Measurements from ENCODE around the gene PAIP1.
"Not testable (repeated sequence)": the region's sequence is repeated elsewhere in the genome, so short reads cannot be mapped to it uniquely, and the experiment has no call there.

Gene PAIP1

GRCh38 chr5:43589310-43589709, 32.4 kb upstream of the PAIP1 start:
- no peaks in the 10 kb centered on the region for H3K36me3 ChIP-seq (ENCODE audit: control insufficient read depth in 2 of 2, insufficient read depth in 2 of 2, low read length in 2 of 2)
- H3K9ac ChIP-seq (ENCODE audit: low read depth in 1 of 2, low read length in 2 of 2): no peak overlapping the region
- H3K27me3 ChIP-seq (ENCODE audit: control insufficient read depth in 2 of 2, insufficient read depth in 2 of 2, low read length in 2 of 2): no peaks in the 10 kb centered on the region
- no peaks in the 10 kb centered on the region for H3K4me1 ChIP-seq (ENCODE audit: control insufficient read depth in 2 of 2, insufficient read depth in 2 of 2, low read length in 2 of 2)
- no peak overlapping the region for H3K4me3 ChIP-seq (ENCODE audit: low read length in 2 of 2)
- no peak overlapping the region for H3K27ac ChIP-seq (ENCODE audit: low read depth in 2 of 2, low read length in 2 of 2)
- no peaks in the 10 kb centered on the region for H3K9me3 ChIP-seq (ENCODE audit: control insufficient read depth in 2 of 2, low read length in 2 of 2)

GRCh38 chr5:43588842-43589241, 32.0 kb upstream of the PAIP1 start:
- H3K4me1 ChIP-seq (ENCODE audit: control insufficient read depth in 2 of 2, insufficient read depth in 2 of 2, low read length in 2 of 2): no peaks in the 10 kb centered on the region
- H3K9ac ChIP-seq (ENCODE audit: low read depth in 1 of 2, low read length in 2 of 2): no peak overlapping the region
- H3K9me3 ChIP-seq (ENCODE audit: control insufficient read depth in 2 of 2, low read length in 2 of 2): no peaks in the 10 kb centered on the region
- H3K27me3 ChIP-seq (ENCODE audit: control insufficient read depth in 2 of 2, insufficient read depth in 2 of 2, low read length in 2 of 2): no peaks in the 10 kb centered on the region
- H3K4me3 ChIP-seq (ENCODE audit: low read length in 2 of 2): no peak overlapping the region
- H3K36me3 ChIP-seq (ENCODE audit: control insufficient read depth in 2 of 2, insufficient read depth in 2 of 2, low read length in 2 of 2): no peaks in the 10 kb centered on the region
- no peak overlapping the region for H3K27ac ChIP-seq (ENCODE audit: low read depth in 2 of 2, low read length in 2 of 2)

- Histone ChIP-seq H3K9me3 (ENCODE audit: control insufficient read depth in 2 of 2, low read length in 2 of 2) (no peaks in the 10 kb centered on the region), H3K27me3 (ENCODE audit: control insufficient read depth in 2 of 2, insufficient read depth in 2 of 2, low read length in 2 of 2) (no peaks in the 10 kb centered on the region), H3K9ac (ENCODE audit: low read depth in 1 of 2, low read length in 2 of 2) (no peak overlapping the region), H3K27ac (ENCODE audit: low read depth in 2 of 2, low read length in 2 of 2) (no peak overlapping the region), H3K4me3 (ENCODE audit: low read length in 2 of 2) (no peak overlapping the region), H3K4me1 (ENCODE audit: control insufficient read depth in 2 of 2, insufficient read depth in 2 of 2, low read length in 2 of 2) (no peaks in the 10 kb centered on the region), H3K36me3 (ENCODE audit: control insufficient read depth in 2 of 2, insufficient read depth in 2 of 2, low read length in 2 of 2) (no peaks in the 10 kb centered on the region)
Observed at GRCh38 chr5:43584166-43584699, 27.4 kb upstream of the PAIP1 start.

DNA sequence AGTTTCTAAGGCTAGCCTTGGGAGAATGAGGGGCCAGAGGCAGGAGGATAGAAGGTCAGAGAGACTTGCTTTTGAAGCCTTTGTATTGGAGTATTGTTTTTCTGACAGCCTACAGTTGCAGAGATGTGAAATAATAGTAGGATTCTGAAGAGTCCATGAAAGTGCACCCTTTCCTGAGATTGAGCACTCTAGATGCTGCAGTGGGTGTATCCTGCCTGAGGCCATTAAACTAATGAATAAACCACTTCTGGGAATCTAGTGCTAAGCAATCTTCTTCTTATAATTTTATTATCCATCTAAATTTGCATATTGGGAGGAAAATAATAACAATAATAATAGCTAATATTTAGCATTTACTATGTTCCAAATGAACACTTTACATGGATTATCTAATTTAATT, 26.8 kb upstream of the PAIP1 start:
- Histone ChIP-seq H3K27ac (ENCODE audit: low read depth in 2 of 2, low read length in 2 of 2) (no peak overlapping the region), H3K9ac (ENCODE audit: low read depth in 1 of 2, low read length in 2 of 2) (no peak overlapping the region), H3K27me3 (ENCODE audit: control insufficient read depth in 2 of 2, insufficient read depth in 2 of 2, low read length in 2 of 2) (no peaks in the 10 kb centered on the region), H3K4me1 (ENCODE audit: control insufficient read depth in 2 of 2, insufficient read depth in 2 of 2, low read length in 2 of 2) (no peaks in the 10 kb centered on the region), H3K4me3 (ENCODE audit: low read length in 2 of 2) (no peak overlapping the region), H3K36me3 (ENCODE audit: control insufficient read depth in 2 of 2, insufficient read depth in 2 of 2, low read length in 2 of 2) (no peaks in the 10 kb centered on the region), H3K9me3 (ENCODE audit: control insufficient read depth in 2 of 2, low read length in 2 of 2) (no peaks in the 10 kb centered on the region)

- no peaks in the 10 kb centered on the region for H3K27me3 ChIP-seq (ENCODE audit: control insufficient read depth in 2 of 2, insufficient read depth in 2 of 2, low read length in 2 of 2)
- no peak overlapping the region for H3K27ac ChIP-seq (ENCODE audit: low read depth in 2 of 2, low read length in 2 of 2)
- H3K9ac ChIP-seq (ENCODE audit: low read depth in 1 of 2, low read length in 2 of 2): no peak overlapping the region
- no peak overlapping the region for H3K4me3 ChIP-seq (ENCODE audit: low read length in 2 of 2)
- no peaks in the 10 kb centered on the region for H3K36me3 ChIP-seq (ENCODE audit: control insufficient read depth in 2 of 2, insufficient read depth in 2 of 2, low read length in 2 of 2)
- no peaks in the 10 kb centered on the region for H3K4me1 ChIP-seq (ENCODE audit: control insufficient read depth in 2 of 2, insufficient read depth in 2 of 2, low read length in 2 of 2)
- H3K9me3 ChIP-seq (ENCODE audit: control insufficient read depth in 2 of 2, low read length in 2 of 2): no peaks in the 10 kb centered on the region
Observed at GRCh38 chr5:43582082-43583005, 25.5 kb upstream of the PAIP1 start.

- Histone ChIP-seq H3K9ac (ENCODE audit: low read depth in 1 of 2, low read length in 2 of 2) (no peak overlapping the region), H3K27me3 (ENCODE audit: control insufficient read depth in 2 of 2, insufficient read depth in 2 of 2, low read length in 2 of 2) (no peaks in the 10 kb centered on the region), H3K9me3 (ENCODE audit: control insufficient read depth in 2 of 2, low read length in 2 of 2) (no peaks in the 10 kb centered on the region), H3K4me3 (ENCODE audit: low read length in 2 of 2) (no peak overlapping the region), H3K27ac (ENCODE audit: low read depth in 2 of 2, low read length in 2 of 2) (no peak overlapping the region), H3K4me1 (ENCODE audit: control insufficient read depth in 2 of 2, insufficient read depth in 2 of 2, low read length in 2 of 2) (no peaks in the 10 kb centered on the region), H3K36me3 (ENCODE audit: control insufficient read depth in 2 of 2, insufficient read depth in 2 of 2, low read length in 2 of 2) (no peaks in the 10 kb centered on the region)
Observed at GRCh38 chr5:43581398-43581797, 24.5 kb upstream of the PAIP1 start.

DNA sequence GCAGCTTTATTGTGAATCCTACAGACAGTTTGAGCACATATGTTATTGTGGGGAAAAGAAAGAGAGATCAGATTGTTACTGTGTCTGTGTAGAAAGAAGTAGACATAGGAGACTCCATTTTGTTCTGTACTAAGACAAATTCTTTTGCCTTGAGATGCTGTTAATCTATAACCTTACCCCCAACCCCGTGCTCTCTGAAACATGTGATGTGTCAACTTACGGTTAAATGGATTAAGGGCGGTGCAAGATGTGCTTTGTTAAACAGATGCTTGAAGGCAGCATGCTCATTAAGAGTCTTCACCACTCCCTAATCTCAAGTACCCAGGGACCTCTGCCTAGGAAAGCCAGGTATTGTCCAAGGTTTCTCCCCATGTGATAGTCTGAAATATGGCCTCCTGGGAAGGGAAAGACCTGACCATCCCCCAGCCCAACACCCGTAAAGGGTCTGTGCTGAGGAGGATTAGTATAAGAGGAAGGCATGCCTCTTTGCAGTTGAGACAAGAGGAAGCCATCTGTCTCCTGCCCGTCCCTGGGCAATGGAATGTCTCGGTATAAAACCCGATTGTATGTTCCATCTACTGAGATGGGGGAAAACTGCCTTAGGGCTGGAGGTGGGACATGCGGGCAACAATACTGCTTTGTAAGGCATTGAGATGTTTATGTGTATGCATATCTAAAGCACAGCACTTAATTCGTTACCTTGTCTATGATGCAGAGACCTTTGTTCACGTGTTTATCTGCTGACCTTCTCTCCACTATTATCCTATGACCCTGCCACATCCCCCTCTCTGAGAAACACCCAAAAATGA, 23.7 kb upstream of the PAIP1 start:
- not testable (repeated sequence) for H3K36me3 ChIP-seq (ENCODE audit: control insufficient read depth in 2 of 2, insufficient read depth in 2 of 2, low read length in 2 of 2); H3K4me1 ChIP-seq (ENCODE audit: control insufficient read depth in 2 of 2, insufficient read depth in 2 of 2, low read length in 2 of 2); H3K27me3 ChIP-seq (ENCODE audit: control insufficient read depth in 2 of 2, insufficient read depth in 2 of 2, low read length in 2 of 2); H3K27ac ChIP-seq (ENCODE audit: low read depth in 2 of 2, low read length in 2 of 2); H3K4me3 ChIP-seq (ENCODE audit: low read length in 2 of 2); H3K9me3 ChIP-seq (ENCODE audit: control insufficient read depth in 2 of 2, low read length in 2 of 2); H3K9ac ChIP-seq (ENCODE audit: low read depth in 1 of 2, low read length in 2 of 2)

DNA sequence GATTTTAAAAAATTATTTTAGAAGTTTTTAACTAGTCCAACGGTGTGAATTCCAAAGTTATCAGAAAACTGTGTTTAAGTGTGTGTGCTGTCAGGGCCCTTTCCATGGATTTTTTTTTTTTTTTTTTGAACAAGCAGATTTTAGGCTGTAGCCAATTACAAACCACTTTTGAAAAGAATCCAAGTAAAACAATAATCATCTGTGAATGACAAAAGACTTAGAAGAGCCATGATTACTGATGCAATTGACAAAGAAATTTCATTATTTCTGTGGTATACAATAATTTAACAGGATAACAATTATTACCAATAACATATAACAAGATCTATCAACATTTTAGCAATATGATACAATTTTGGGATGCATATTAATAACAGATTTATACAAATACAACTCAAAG, 16.2 kb upstream of the PAIP1 start:
- H3K9ac ChIP-seq (ENCODE audit: low read depth in 1 of 2, low read length in 2 of 2): no peak overlapping the region
- H3K27me3 ChIP-seq (ENCODE audit: control insufficient read depth in 2 of 2, insufficient read depth in 2 of 2, low read length in 2 of 2): no peaks in the 10 kb centered on the region

GRCh38 chr5:43572357-43572756, 15.5 kb upstream of the PAIP1 start:
- Histone ChIP-seq H3K9me3 (ENCODE audit: control insufficient read depth in 2 of 2, low read length in 2 of 2) (no peaks in the 10 kb centered on the region), H3K4me1 (ENCODE audit: control insufficient read depth in 2 of 2, insufficient read depth in 2 of 2, low read length in 2 of 2) (no peaks in the 10 kb centered on the region), H3K27ac (ENCODE audit: low read depth in 2 of 2, low read length in 2 of 2) (no peak overlapping the region), H3K27me3 (ENCODE audit: control insufficient read depth in 2 of 2, insufficient read depth in 2 of 2, low read length in 2 of 2) (no peaks in the 10 kb centered on the region), H3K9ac (ENCODE audit: low read depth in 1 of 2, low read length in 2 of 2) (no peak overlapping the region), H3K36me3 (ENCODE audit: control insufficient read depth in 2 of 2, insufficient read depth in 2 of 2, low read length in 2 of 2) (no peaks in the 10 kb centered on the region), H3K4me3 (ENCODE audit: low read length in 2 of 2) (no peak overlapping the region)

More for the DNA sequence above, 16.2 kb upstream of the PAIP1 start:
- Histone ChIP-seq H3K36me3 (ENCODE audit: control insufficient read depth in 2 of 2, insufficient read depth in 2 of 2, low read length in 2 of 2) (no peaks in the 10 kb centered on the region), H3K4me1 (ENCODE audit: control insufficient read depth in 2 of 2, insufficient read depth in 2 of 2, low read length in 2 of 2) (no peaks in the 10 kb centered on the region), H3K9me3 (ENCODE audit: control insufficient read depth in 2 of 2, low read length in 2 of 2) (no peaks in the 10 kb centered on the region), H3K27ac (ENCODE audit: low read depth in 2 of 2, low read length in 2 of 2) (no peak overlapping the region), H3K4me3 (ENCODE audit: low read length in 2 of 2) (no peak overlapping the region)

GRCh38 chr5:43571237-43571636, 14.4 kb upstream of the PAIP1 start:
- no peak overlapping the region for H3K27ac ChIP-seq (ENCODE audit: low read depth in 2 of 2, low read length in 2 of 2)
- peak overlapping the region in 1 of 2 donors; percentile 37 for H3K4me3 ChIP-seq (ENCODE audit: low read length in 2 of 2)

More at GRCh38 chr5:43571237-43571636, 14.4 kb upstream of the PAIP1 start:
- no peaks in the 10 kb centered on the region for H3K4me1 ChIP-seq (ENCODE audit: control insufficient read depth in 2 of 2, insufficient read depth in 2 of 2, low read length in 2 of 2)
- H3K27me3 ChIP-seq (ENCODE audit: control insufficient read depth in 2 of 2, insufficient read depth in 2 of 2, low read length in 2 of 2): no peaks in the 10 kb centered on the region
- no peaks in the 10 kb centered on the region for H3K36me3 ChIP-seq (ENCODE audit: control insufficient read depth in 2 of 2, insufficient read depth in 2 of 2, low read length in 2 of 2)
- H3K9ac ChIP-seq (ENCODE audit: low read depth in 1 of 2, low read length in 2 of 2): no peak overlapping the region
- H3K9me3 ChIP-seq (ENCODE audit: control insufficient read depth in 2 of 2, low read length in 2 of 2): no peaks in the 10 kb centered on the region
